ENCODE data around the gene ZNF668. TPM values are rescaled to one million over a fixed set of nuclear protein-coding genes. Genes with fewer than 3 reads are reported as not detected.

The ZNF668 gene
- polyA plus RNA-seq, 1 of the 3 experiments (the other 2 are of a cell fraction): 13.6 TPM

- H3K27ac ChIP-seq (ENCODE audit: low read depth in 2 of 2, low read length in 1 of 2): peak overlapping the region; percentile 93 to 95
- H3K27me3 ChIP-seq (ENCODE audit: insufficient read depth): no peaks in the 10 kb centered on the region
- peak overlapping the region; percentile 83 for H2AFZ ChIP-seq (ENCODE audit: low read depth)
- peak; percentile 62 for DNase-seq
- peak overlapping the region; percentile 90 to 95 for H3K4me3 ChIP-seq (ENCODE audit: low read depth in 2 of 2, low read length in 1 of 2)
- peak overlapping the region; percentile 95 for H3K9ac ChIP-seq
- peaks cover 7% of the 10 kb centered on the region for H3F3A ChIP-seq (replicated peaks; ENCODE audit: insufficient read depth)
- H3K36me3 ChIP-seq (replicated peaks in 1 of 2; ENCODE audit: control insufficient read depth in 1 of 2, insufficient read depth in 2 of 2, low read length in 1 of 2): peaks cover 11 to 18% of the 10 kb centered on the region in 2 experiments
- H3K4me2 ChIP-seq: peak overlapping the region; percentile 93
- ChIA-PET CTCF (interaction anchor here (1.0 to 4.3 kb wide), 5 partner anchors 16 to 119 kb away, joined by 3 to 19 read pairs (median 3); partner anchors contain the start of gene PRSS53), POLR2A (interaction anchor here (0.6 to 2.7 kb wide), 4 partner anchors 39 to 107 kb away, joined by 3 to 15 read pairs (median 10); partner anchors contain the start of genes FUS, KAT8 and STX4)
- 2% methylated on average over 23 of the region's 27 CpGs for WGBS (ENCODE audit: low lambda C conversion rate)
- H3K9me2 ChIP-seq: no peaks in the 10 kb centered on the region
- H3K9me3 ChIP-seq: no peaks in the 10 kb centered on the region
- H3K79me2 ChIP-seq (ENCODE audit: insufficient read depth): peaks cover 87% of the 10 kb centered on the region
- TF ChIP-seq MAX (IDR thresholded peaks at IDR 0.05; ENCODE audit: low read depth) (no peak), FOXJ3 (CRISPR knock-in tag; IDR thresholded peaks at IDR 0.05) (no peak), TEAD4 (IDR thresholded peaks at IDR 0.05; ENCODE audit: borderline replicate concordance, insufficient read depth) (no peak), USF2 (IDR thresholded peaks at IDR 0.05; ENCODE audit: borderline replicate concordance, low read depth, low read length) (no peak), GABPA (IDR thresholded peaks at IDR 0.05; ENCODE audit: low read depth) (no peak), POLR2AphosphoS5 (IDR thresholded peaks at IDR 0.05; ENCODE audit: low read depth, low read length) (no peak; the same call in 1 of the 2 replicates), RCOR1 (IDR thresholded peaks at IDR 0.05; ENCODE audit: low read length) (no peak), SIN3A (IDR thresholded peaks at IDR 0.05; ENCODE audit: borderline replicate concordance, low read depth, low read length) (no peak), SMC3 (IDR thresholded peaks at IDR 0.05; ENCODE audit: low read depth, low read length) (no peak), JUND (IDR thresholded peaks at IDR 0.05) (no peak), GATA2 (CRISPR knock-in tag; IDR thresholded peaks at IDR 0.05) (no peak), TCF12 (IDR thresholded peaks at IDR 0.05) (no peak)
- H3K4me1 ChIP-seq (ENCODE audit: control insufficient read depth in 1 of 2, insufficient read depth in 2 of 2, low read depth in 1 of 2, low read length in 1 of 2): peaks cover 5 to 14% of the 10 kb centered on the region in 2 experiments; a peak in 3 of 4 replicates
- no peaks in the 10 kb centered on the region for H4K20me1 ChIP-seq (ENCODE audit: insufficient read depth)
Observed at GRCh38 chr16:31072540-31073141, 1.4 kb downstream of the ZNF668 start.

GRCh38 chr16:31071861-31072260, 2.2 kb downstream of the ZNF668 start:
- ChIA-PET CTCF (interaction anchor here (1.0 to 1.5 kb wide), 4 partner anchors 17 to 75 kb away, joined by 3 to 6 read pairs (median 3); partner anchors contain the start of gene PRSS53), POLR2A (interaction anchor here (2.7 kb wide), 1 partner anchor 108 kb away, joined by 15 read pairs; the partner anchor contains the start of gene FUS)
- Histone ChIP-seq H3K36me3 (replicated peaks in 1 of 2; ENCODE audit: control insufficient read depth in 1 of 2, insufficient read depth in 2 of 2, low read length in 1 of 2) (peaks cover 4 to 10% of the 10 kb centered on the region in 2 experiments), H3K27me3 (ENCODE audit: insufficient read depth) (no peaks in the 10 kb centered on the region), H3K9ac (peak overlapping the region; percentile 95), H2AFZ (ENCODE audit: low read depth) (no peak overlapping the region), H3K4me3 (ENCODE audit: low read depth in 2 of 2, low read length in 1 of 2) (peak overlapping the region; percentile 90 to 95), H4K20me1 (ENCODE audit: insufficient read depth) (no peaks in the 10 kb centered on the region), H3K4me1 (ENCODE audit: control insufficient read depth in 1 of 2, insufficient read depth in 2 of 2, low read depth in 1 of 2, low read length in 1 of 2) (peaks cover 5 to 14% of the 10 kb centered on the region in 2 experiments; a peak in 3 of 4 replicates), H3K79me2 (ENCODE audit: insufficient read depth) (peaks cover 87% of the 10 kb centered on the region), H3K9me2 (no peaks in the 10 kb centered on the region), H3K9me3 (no peaks in the 10 kb centered on the region), H3F3A (replicated peaks; ENCODE audit: insufficient read depth) (peaks cover 9% of the 10 kb centered on the region), H3K4me2 (peak overlapping the region; percentile 93), H3K27ac (ENCODE audit: low read depth in 2 of 2, low read length in 1 of 2) (peak overlapping the region; percentile 93 to 95)
- no peak for DNase-seq
- WGBS (ENCODE audit: low lambda C conversion rate): 12% methylated on average over 4 of the region's 4 CpGs
- TF ChIP-seq TAF1 (IDR thresholded peaks at IDR 0.05; ENCODE audit: borderline replicate concordance, low read depth, low read length) (no peak), ELF1 (IDR thresholded peaks at IDR 0.05) (no peak), IRF3 (IDR thresholded peaks at IDR 0.05; ENCODE audit: low read depth, low read length) (no peak), MEF2A (IDR thresholded peaks at IDR 0.05; ENCODE audit: borderline replicate concordance, low read depth) (no peak), TCF12 (IDR thresholded peaks at IDR 0.05) (no peak), CHD2 (IDR thresholded peaks at IDR 0.05; ENCODE audit: low read length, partially characterized antibody) (no peak), RXRA (IDR thresholded peaks at IDR 0.05; ENCODE audit: borderline replicate concordance, low read depth) (no peak), REST (IDR thresholded peaks at IDR 0.05; ENCODE audit: low read depth, low read length) (no peak), PBX3 (IDR thresholded peaks at IDR 0.05) (no peak), NRF1 (IDR thresholded peaks at IDR 0.05; ENCODE audit: low read depth, low read length) (no peak), SIN3A (IDR thresholded peaks at IDR 0.05; ENCODE audit: borderline replicate concordance, low read depth, low read length) (no peak)

All from SK-N-SH (cell line).